ENCODE results near the gene PCK2. TPM values are rescaled to one million over a fixed set of nuclear protein-coding genes. Genes with fewer than 3 reads are reported as not detected.
A peak's percentile ranks its signal among the peaks of the same experiment; 100 is the strongest.

Gene PCK2
- total and polyA plus RNA-seq, 2 of the 13 experiments (the other 11 are each of a cell fraction or from before 2014, with no cell fraction given) = 129 to 272 TPM

DNA sequence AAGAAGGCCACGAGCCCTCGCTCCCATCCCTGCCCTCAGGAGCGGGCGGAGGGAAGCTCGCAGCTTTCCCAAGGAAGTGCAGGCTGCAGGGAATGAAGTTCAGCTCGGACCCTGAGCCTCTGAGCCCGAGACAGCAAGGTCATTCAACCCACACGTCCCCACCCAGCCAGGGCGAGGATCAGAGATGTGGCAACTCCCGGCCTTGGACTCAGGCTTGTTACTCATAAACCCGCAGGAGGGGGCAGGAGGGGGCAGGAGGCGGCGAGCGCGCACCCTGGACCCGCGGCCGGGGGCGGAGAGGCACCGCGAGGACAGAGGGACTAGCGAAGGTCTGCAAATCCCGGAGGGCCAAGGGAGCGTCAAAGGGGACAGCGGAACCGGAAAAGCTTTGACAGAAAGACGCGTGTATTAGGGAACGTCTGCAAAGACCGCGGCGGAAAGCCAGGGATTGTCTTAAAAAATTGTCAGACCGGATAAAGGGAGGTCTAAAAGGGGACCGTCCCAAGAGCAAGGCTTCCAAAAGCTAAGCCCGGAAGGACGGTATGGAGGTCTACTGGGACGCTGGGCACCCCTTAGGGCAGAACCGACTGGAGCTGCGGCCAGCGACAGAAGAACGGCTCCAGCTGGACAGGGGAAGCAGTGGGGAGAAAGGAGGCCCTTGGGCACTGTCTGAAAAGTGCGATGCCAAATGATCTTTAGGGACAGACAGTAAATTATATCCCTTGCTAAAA, 19.9 kb downstream of the PCK2 start (continued):
- no peak for TF ChIP-seq ZBTB2 (CRISPR knock-in tag; IDR thresholded peaks at IDR 0.05; ENCODE audit: low read depth)
- TF ChIP-seq ZBTB7A (CRISPR knock-in tag; IDR thresholded peaks at IDR 0.05) = peak; percentile 95
- TF ChIP-seq ZNF605 (CRISPR knock-in tag; IDR thresholded peaks at IDR 0.05) = no peak; the same call in 1 of the 2 replicates
- TF ChIP-seq ZBTB37 (CRISPR knock-in tag; IDR thresholded peaks at IDR 0.05) = peak; percentile 72; the same call in 1 of the 2 replicates
- TF ChIP-seq MIXL1 (CRISPR knock-in tag; IDR thresholded peaks at IDR 0.05) = peak; percentile 100
- TF ChIP-seq EZH2 (conservative IDR thresholded peaks at IDR 0.05; ENCODE audit: low read depth, low read length) = no peak
- peak; percentile 85 for TF ChIP-seq FOXK2 (IDR thresholded peaks at IDR 0.05)
- peak; percentile 97 for TF ChIP-seq CBX1 (IDR thresholded peaks at IDR 0.05; ENCODE audit: low read depth)
- peak; percentile 100 for TF ChIP-seq CEBPB (IDR thresholded peaks at IDR 0.05; ENCODE audit: borderline replicate concordance, low read depth, low read length)
- no peak for TF ChIP-seq SKIL (CRISPR knock-in tag; IDR thresholded peaks at IDR 0.05; ENCODE audit: borderline replicate concordance)
- peak; percentile 93 for TF ChIP-seq HMG20B (CRISPR knock-in tag; conservative IDR thresholded peaks at IDR 0.05)
- TF ChIP-seq, protein P1, sequence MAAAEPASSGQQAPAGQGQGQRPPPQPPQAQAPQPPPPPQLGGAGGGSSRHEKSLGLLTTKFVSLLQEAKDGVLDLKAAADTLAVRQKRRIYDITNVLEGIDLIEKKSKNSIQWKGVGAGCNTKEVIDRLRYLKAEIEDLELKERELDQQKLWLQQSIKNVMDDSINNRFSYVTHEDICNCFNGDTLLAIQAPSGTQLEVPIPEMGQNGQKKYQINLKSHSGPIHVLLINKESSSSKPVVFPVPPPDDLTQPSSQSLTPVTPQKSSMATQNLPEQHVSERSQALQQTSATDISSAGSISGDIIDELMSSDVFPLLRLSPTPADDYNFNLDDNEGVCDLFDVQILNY (CRISPR knock-in tag; conservative IDR thresholded peaks at IDR 0.05) = peak; percentile 46; the same call in 1 of the 2 replicates
- peak; percentile 100 for TF ChIP-seq HNF4A (CRISPR knock-in tag; IDR thresholded peaks at IDR 0.05)
- peak; percentile 98 for TF ChIP-seq FOXK1 (CRISPR knock-in tag; IDR thresholded peaks at IDR 0.05; ENCODE audit: borderline replicate concordance, low read depth)
- TF ChIP-seq MZF1 (CRISPR knock-in tag; IDR thresholded peaks at IDR 0.05; ENCODE audit: borderline replicate concordance) = peak; percentile 74; the same call in 1 of the 2 replicates
- TF ChIP-seq, protein P2, sequence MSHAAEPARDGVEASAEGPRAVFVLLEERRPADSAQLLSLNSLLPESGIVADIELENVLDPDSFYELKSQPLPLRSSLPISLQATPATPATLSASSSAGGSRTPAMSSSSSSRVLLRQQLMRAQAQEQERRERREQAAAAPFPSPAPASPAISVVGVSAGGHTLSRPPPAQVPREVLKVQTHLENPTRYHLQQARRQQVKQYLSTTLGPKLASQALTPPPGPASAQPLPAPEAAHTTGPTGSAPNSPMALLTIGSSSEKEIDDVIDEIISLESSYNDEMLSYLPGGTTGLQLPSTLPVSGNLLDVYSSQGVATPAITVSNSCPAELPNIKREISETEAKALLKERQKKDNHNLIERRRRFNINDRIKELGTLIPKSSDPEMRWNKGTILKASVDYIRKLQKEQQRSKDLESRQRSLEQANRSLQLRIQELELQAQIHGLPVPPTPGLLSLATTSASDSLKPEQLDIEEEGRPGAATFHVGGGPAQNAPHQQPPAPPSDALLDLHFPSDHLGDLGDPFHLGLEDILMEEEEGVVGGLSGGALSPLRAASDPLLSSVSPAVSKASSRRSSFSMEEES (CRISPR knock-in tag; IDR thresholded peaks at IDR 0.05) = peak; percentile 91
- TF ChIP-seq, protein P3, sequence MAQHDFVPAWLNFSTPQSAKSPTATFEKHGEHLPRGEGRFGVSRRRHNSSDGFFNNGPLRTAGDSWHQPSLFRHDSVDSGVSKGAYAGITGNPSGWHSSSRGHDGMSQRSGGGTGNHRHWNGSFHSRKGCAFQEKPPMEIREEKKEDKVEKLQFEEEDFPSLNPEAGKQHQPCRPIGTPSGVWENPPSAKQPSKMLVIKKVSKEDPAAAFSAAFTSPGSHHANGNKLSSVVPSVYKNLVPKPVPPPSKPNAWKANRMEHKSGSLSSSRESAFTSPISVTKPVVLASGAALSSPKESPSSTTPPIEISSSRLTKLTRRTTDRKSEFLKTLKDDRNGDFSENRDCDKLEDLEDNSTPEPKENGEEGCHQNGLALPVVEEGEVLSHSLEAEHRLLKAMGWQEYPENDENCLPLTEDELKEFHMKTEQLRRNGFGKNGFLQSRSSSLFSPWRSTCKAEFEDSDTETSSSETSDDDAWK (CRISPR knock-in tag; IDR thresholded peaks at IDR 0.05) = no peak
- peak; percentile 99 for TF ChIP-seq CEBPG (CRISPR knock-in tag; IDR thresholded peaks at IDR 0.05)
- TF ChIP-seq ZKSCAN8 (CRISPR knock-in tag; IDR thresholded peaks at IDR 0.05; ENCODE audit: borderline replicate concordance) = peak; percentile 97
- TF ChIP-seq PCBP2 (optimal IDR thresholded peaks at IDR 0.05; ENCODE audit: low read depth, low read length, poor library complexity, severe bottlenecking) = peak; percentile 80
- TF ChIP-seq KLF12 (CRISPR knock-in tag; IDR thresholded peaks at IDR 0.05; ENCODE audit: borderline replicate concordance) = peak; percentile 97
- no peak for TF ChIP-seq RORA (CRISPR knock-in tag; IDR thresholded peaks at IDR 0.05)
